Heart right ventricle (tissue), 16 donors: Measurements from ENCODE around the gene FAT2. TPM values are rescaled to one million over a fixed set of nuclear protein-coding genes. Genes with fewer than 3 reads are reported as not detected.

Experiments
- ATAC-seq, 8 donors: fragments of 200-7000 bp; cut with Tn5 transposase; one replicate each; pipeline ENCODE4 v1.9.1; 2020; ENCODE audit warnings: mild to moderate bottlenecking in 8 of 8, moderate library complexity in 8 of 8, moderate number of reproducible peaks in 1 of 8
- DNase-seq, 2 donors: peaks; one replicate each; pipeline ENCODE4 v3.0.0-alpha.2; 2020
- H3K27ac ChIP-seq, 10 donors: fragments of 200-600 bp; sonication (generic) in 2 of 10; one replicate each; pipeline versions ENCODE4 v1.5.0 to v1.8.0; 2020 to 2022; ENCODE audit warnings: mild to moderate bottlenecking in 3 of 10
- H3K27me3 ChIP-seq, 7 donors: fragments of 200-600 bp; one replicate each; pipeline ENCODE4 v1.8.0; 2021 to 2022; ENCODE audit warnings: mild to moderate bottlenecking in 2 of 7
- H3K36me3 ChIP-seq, 9 donors: fragments of 200-600 bp; sonication (generic) in 1 of 9; one replicate each; pipeline versions ENCODE4 v1.5.0 to v1.8.0; 2020 to 2022; ENCODE audit warnings: mild to moderate bottlenecking in 2 of 9
- H3K4me1 ChIP-seq, 9 donors: fragments of 200-600 bp; sonication (generic) in 1 of 9; one replicate each; pipeline versions ENCODE4 v1.5.0 to v1.8.0; 2020 to 2022; ENCODE audit warnings: mild to moderate bottlenecking in 4 of 9
- H3K4me3 ChIP-seq, 10 donors: fragments of 200-600 bp; sonication (generic) in 2 of 10; one replicate each; pipeline versions ENCODE4 v1.5.0 to v1.8.0; 2020 to 2022; ENCODE audit warnings: mild to moderate bottlenecking in 7 of 10, moderate library complexity in 2 of 10
- H3K9me3 ChIP-seq, 11 donors: fragments of 200-600 bp in 10 of 11; sonication (generic) in 2 of 11; one replicate each; pipeline versions ENCODE4 v1.5.0 to v1.8.0; 2013 to 2022; ENCODE audit warnings: mild to moderate bottlenecking in 2 of 11, control low read depth in 1 of 11, moderate library complexity in 1 of 11
- WGBS, 2 donors: extraction: QIAGEN DNeasy Blood & Tissue Kit; methylation state at CpG; one replicate each; pipeline ENCODE4 v1.1.7; 2013; ENCODE audit warnings: inconsistent platforms in 1 of 2; 5-methylcytosine and 5-hydroxymethylcytosine counted together
- intact Hi-C, 10 donors: fragments of 100-400 bp; cut with DNase I; formaldehyde crosslinking; loops; one replicate each; pipeline versions ENCODE4 v1.11.1 to v1.14.2; 2022
- polyA plus RNA-seq, 2 donors: library from polyadenylated mRNA; stranded (reverse); fragments of 200-250 nt; gene quantifications; one replicate each; pipeline ENCODE4 v1.2.3, GENCODE V29; 2013
- total RNA-seq, 10 donors: library from RNA; stranded (reverse); fragmentation: NEBNext Ultra II Directional in 3 of 10; extraction: Animal tissue kit (Norgen Biotek cat#: 25700) in 3 of 10; gene quantifications; one replicate each; pipeline versions ENCODE4 v1.2.1 to v1.2.4, GENCODE V29; 2021 to 2023
- TF ChIP-seq, protein P1 (sequence below), 9 donors: fragments of 200-600 bp; sonication (generic) in 2 of 9; IDR thresholded peaks; one replicate each; pipeline versions ENCODE4 v1.5.0 to v1.8.0; 2021 to 2022; ENCODE audit warnings: antibody characterized with exemption in 9 of 9, mild to moderate bottlenecking in 5 of 9, moderate library complexity in 1 of 9
- donor health status: Arrhythmogenic right ventricular cardiomyopathy.
- donor health status: ischemic (EF 13 %, LVEDD 7.1; RV severe dilation, severe dysfunction).
- donor health status: healthy with polysubstance abuse.
- donor health status: DM: no; HTN: yes; CAD: no.
- donor health status: DM: no; HTN: no; CAD: no.
- donor health status: ischemic (EF 25% LVEDD 6.9; RV normal size, moderate dysfunction).
- donor health status: ischemic (EF 25% LVEDD 5.7; RV mildly dilated, moderate dysfunction).
- donor health status: healthy.
- donor health status: DM: yes; HTN: yes; CAD: no.
- donor health status: Ischemic cardiomyopathy.
- donor health status: ischemic (EF 35%, LVEDD 5.7; RV mildly dilated, moderate dysfunction).
- donor health status: nonischemic (EF 11% LVEDD 7.7; RV severe dilation, severe dysfunction).
- donor health status: DM: yes; HTN: yes; CAD: no.
- donor health status: PGD.
- donor health status: ischemic (EF 29% LVEDD 5.4; RV normal size, mild dysfunction).
- donor health status: nonischemic (EF 23%, LVEDD 6.1; RV moderate dilation, normal function).

Gene FAT2
- total and polyA plus RNA-seq, 12 donors = 0.01 to 0.13 (median 0.02) TPM; not detected in 4

DNA sequence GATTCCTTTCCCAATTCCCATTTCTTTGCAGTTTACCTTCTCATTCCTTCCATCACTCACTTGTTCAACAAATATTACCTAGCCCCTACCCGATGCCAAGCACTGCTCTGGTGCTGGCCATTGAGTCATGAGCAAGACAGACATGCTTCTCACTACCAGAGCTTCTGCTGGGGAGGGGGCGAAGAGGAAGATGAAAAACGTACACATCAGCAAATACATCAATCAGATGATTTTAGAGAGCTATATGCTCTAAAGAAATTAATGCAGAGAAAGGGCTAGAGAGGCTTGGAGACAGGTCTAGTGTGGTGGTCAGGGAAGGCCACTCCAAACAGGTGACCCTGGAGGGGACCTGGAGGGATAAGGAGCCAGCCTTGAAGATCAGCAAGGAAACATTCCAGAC, 14.4 kb upstream of the FAT2 start:
- H3K27me3 ChIP-seq = peaks cover 0 to 16% (median 5%) of the 10 kb centered on the region in 7 donors
- TF ChIP-seq, protein P1, sequence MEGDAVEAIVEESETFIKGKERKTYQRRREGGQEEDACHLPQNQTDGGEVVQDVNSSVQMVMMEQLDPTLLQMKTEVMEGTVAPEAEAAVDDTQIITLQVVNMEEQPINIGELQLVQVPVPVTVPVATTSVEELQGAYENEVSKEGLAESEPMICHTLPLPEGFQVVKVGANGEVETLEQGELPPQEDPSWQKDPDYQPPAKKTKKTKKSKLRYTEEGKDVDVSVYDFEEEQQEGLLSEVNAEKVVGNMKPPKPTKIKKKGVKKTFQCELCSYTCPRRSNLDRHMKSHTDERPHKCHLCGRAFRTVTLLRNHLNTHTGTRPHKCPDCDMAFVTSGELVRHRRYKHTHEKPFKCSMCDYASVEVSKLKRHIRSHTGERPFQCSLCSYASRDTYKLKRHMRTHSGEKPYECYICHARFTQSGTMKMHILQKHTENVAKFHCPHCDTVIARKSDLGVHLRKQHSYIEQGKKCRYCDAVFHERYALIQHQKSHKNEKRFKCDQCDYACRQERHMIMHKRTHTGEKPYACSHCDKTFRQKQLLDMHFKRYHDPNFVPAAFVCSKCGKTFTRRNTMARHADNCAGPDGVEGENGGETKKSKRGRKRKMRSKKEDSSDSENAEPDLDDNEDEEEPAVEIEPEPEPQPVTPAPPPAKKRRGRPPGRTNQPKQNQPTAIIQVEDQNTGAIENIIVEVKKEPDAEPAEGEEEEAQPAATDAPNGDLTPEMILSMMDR (IDR thresholded peaks at IDR 0.05) = no peak
- no peak for DNase-seq
- no peak overlapping the region for H3K4me3 ChIP-seq
- no peaks in the 10 kb centered on the region for H3K36me3 ChIP-seq
- no peaks in the 10 kb centered on the region for H3K9me3 ChIP-seq
- H3K27ac ChIP-seq = no peak overlapping the region
- ATAC-seq = no peak
- intact Hi-C loops = no loop called here
- 80 to 83% methylated on average over 3 of the region's 3 CpGs for WGBS, 2 donors
- no peaks in the 10 kb centered on the region for H3K4me1 ChIP-seq

DNA sequence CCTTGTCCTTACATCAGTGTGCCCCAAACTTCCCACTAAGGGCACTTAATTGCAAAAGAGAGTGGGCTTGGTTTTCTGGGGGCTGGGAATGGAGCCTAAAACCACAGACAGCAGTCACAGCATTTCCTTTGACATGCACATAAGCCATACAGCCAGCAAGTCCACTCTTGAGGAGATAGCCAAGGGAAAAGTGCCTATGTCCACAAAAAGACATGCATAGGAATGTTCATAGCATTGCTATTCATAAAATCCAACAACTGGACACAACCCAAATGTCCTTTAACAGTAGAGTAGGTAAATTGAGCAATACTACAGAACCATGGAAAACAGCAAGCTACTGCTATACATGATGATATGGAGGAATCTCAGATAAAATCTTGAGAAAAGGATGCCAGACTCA, 11.7 kb upstream of the FAT2 start:
- intact Hi-C loops = no loop called here
- Histone ChIP-seq H3K9me3 (no peaks in the 10 kb centered on the region), H3K27me3 (peaks cover 0 to 16% (median 0%) of the 10 kb centered on the region in 7 donors), H3K4me3 (no peak overlapping the region), H3K27ac (no peak overlapping the region), H3K4me1 (no peaks in the 10 kb centered on the region), H3K36me3 (no peaks in the 10 kb centered on the region)
- ATAC-seq = no peak
- TF ChIP-seq, protein P1 (IDR thresholded peaks at IDR 0.05) = no peak
- no peak for DNase-seq

DNA sequence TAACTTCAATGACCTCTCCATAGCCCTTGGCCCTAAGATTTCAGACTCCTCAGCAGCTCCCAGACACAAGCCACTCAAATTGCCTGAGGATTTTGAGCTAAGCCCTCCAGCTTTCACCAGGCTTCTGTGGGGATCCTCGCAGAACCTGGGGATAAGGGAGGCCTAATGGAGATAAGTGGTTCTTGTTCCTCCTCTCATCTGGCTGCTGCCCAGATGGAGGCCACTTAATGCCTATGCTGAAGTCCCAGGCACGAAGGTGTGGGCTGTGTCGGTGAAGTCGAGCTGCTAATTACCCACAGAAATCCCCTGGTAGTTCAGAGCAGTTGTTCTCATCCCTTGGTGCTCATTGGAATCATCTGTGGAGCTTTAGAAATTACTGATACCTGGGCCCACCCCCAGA, 10.3 kb upstream of the FAT2 start:
- H3K4me1 ChIP-seq = peaks cover 0 to 14% (median 6%) of the 10 kb centered on the region in 9 donors
- no peaks in the 10 kb centered on the region for H3K9me3 ChIP-seq
- peaks cover 0 to 16% (median 0%) of the 10 kb centered on the region in 7 donors for H3K27me3 ChIP-seq
- no peaks in the 10 kb centered on the region for H3K36me3 ChIP-seq
- no peak overlapping the region for H3K27ac ChIP-seq
- ATAC-seq (no peak), DNase-seq (no peak)
- TF ChIP-seq, protein P1 (IDR thresholded peaks at IDR 0.05) = no peak
- 79 to 82% methylated on average over 4 of the region's 4 CpGs for WGBS, 2 donors
- no peak overlapping the region for H3K4me3 ChIP-seq
- intact Hi-C loops = no loop called here

DNA sequence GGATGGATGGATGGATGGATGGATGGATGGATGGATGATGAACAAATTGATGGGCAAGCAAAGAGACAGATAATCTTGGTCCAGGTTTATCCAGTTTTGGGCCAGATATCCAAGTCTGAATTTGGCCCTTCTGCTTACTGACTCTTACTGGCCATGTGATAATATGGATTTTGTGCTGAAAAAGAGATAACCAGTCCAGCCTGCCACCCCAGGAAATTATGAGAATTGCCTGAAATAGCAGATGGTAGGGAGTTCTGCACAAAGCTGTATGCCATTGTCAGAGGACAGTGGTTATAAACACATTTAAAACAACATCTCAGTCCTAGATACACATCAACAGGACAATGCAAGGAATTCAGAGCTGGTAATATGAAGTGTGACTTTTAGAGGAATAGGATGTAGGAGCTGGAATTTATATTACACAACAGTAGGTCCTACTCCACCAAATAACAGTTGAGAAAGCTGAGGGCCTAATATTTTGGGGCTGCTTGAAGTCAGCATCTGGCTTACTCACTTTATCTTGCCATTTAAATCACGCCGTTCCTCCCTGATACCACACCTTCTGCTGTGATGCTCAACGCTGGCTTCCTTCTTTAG, 9.0 kb upstream of the FAT2 start:
- TF ChIP-seq, protein P1 (IDR thresholded peaks at IDR 0.05) = no peak
- Histone ChIP-seq H3K27ac (no peak overlapping the region), H3K36me3 (no peaks in the 10 kb centered on the region), H3K4me3 (no peak overlapping the region), H3K27me3 (peaks cover 0 to 16% (median 0%) of the 10 kb centered on the region in 7 donors), H3K4me1 (peaks cover 0 to 26% (median 10%) of the 10 kb centered on the region in 9 donors), H3K9me3 (no peaks in the 10 kb centered on the region)
- no peak for DNase-seq
- no peak for ATAC-seq
- intact Hi-C loops = no loop called here
- 80 to 86% methylated on average over 3 of the region's 3 CpGs for WGBS, 2 donors
